ENCODE results near the gene NAALADL2. TPM values are rescaled to one million over a fixed set of nuclear protein-coding genes. Genes with fewer than 3 reads are reported as not detected.
"Not testable (repeated sequence)": the region's sequence is repeated elsewhere in the genome, so short reads cannot be mapped to it uniquely, and the experiment has no call there.

Gene NAALADL2
- total RNA-seq, 4 donors from 2014 or later: 0.85 to 6.3 (median 1.6) TPM

GRCh38 chr3:175129126-175129525 lies 270.0 kb downstream of the NAALADL2 start:
- intact Hi-C loops (cut with DNase I): no loop called here
- WGBS, 2 donors: 59 to 61% methylated on average over 2 of the region's 2 CpGs
- no peak overlapping the region for H3K27ac ChIP-seq
- H3K27me3 ChIP-seq: no peaks in the 10 kb centered on the region
- no peaks in the 10 kb centered on the region for H3K9me3 ChIP-seq
- H3K4me1 ChIP-seq: no peaks in the 10 kb centered on the region
- TF ChIP-seq POLR2A (IDR thresholded peaks at IDR 0.05): no peak
- no peak for TF ChIP-seq CTCF (IDR thresholded peaks at IDR 0.05)
- DNase-seq: no peak
- no peak overlapping the region for H3K4me3 ChIP-seq
- no peaks in the 10 kb centered on the region for H3K36me3 ChIP-seq

- Histone ChIP-seq H3K9me3 (no peaks in the 10 kb centered on the region), H3K27me3 (no peaks in the 10 kb centered on the region), H3K4me1 (no peaks in the 10 kb centered on the region), H3K27ac (no peak overlapping the region), H3K36me3 (no peaks in the 10 kb centered on the region), H3K4me3 (no peak overlapping the region)
- no peak for DNase-seq
- WGBS, 2 donors: 69 to 85% methylated on average over 2 of the region's 2 CpGs
- TF ChIP-seq CTCF (IDR thresholded peaks at IDR 0.05) (no peak), POLR2A (IDR thresholded peaks at IDR 0.05) (no peak)
- intact Hi-C loops (cut with DNase I): no loop called here
These were observed 270.4 kb downstream of the NAALADL2 start for GRCh38 chr3:175129571-175129970.

GRCh38 chr3:175131866-175132265 lies 272.7 kb downstream of the NAALADL2 start:
- H3K9me3 ChIP-seq; H3K27me3 ChIP-seq; H3K27ac ChIP-seq; DNase-seq; H3K4me1 ChIP-seq; H3K36me3 ChIP-seq; intact Hi-C loops (cut with DNase I); H3K4me3 ChIP-seq: not testable (repeated sequence)
- WGBS, 2 donors: no CpG with 5 or more reads among the region's 28 CpGs

- H3K27me3 ChIP-seq; H3K27ac ChIP-seq; H3K4me1 ChIP-seq; H3K36me3 ChIP-seq; H3K4me3 ChIP-seq; H3K9me3 ChIP-seq; DNase-seq; intact Hi-C loops (cut with DNase I): not testable (repeated sequence)
- no CpG with 5 or more reads among the region's 28 CpGs for WGBS, 2 donors
These were observed 273.6 kb downstream of the NAALADL2 start for GRCh38 chr3:175132706-175133105.

GRCh38 chr3:175144368-175144767 lies 285.2 kb downstream of the NAALADL2 start:
- 93% methylated on average over 2 of the region's 2 CpGs for WGBS, 2 donors
- TF ChIP-seq CTCF (IDR thresholded peaks at IDR 0.05) (no peak), POLR2A (IDR thresholded peaks at IDR 0.05) (no peak)
- Histone ChIP-seq H3K36me3 (no peaks in the 10 kb centered on the region), H3K27ac (no peak overlapping the region), H3K4me3 (no peak overlapping the region), H3K4me1 (peaks cover 0 to 1% (median 0%) of the 10 kb centered on the region in 3 donors), H3K27me3 (no peaks in the 10 kb centered on the region), H3K9me3 (no peaks in the 10 kb centered on the region)
- no peak for DNase-seq
- intact Hi-C loops (cut with DNase I): no loop called here

GRCh38 chr3:175146258-175146657 lies 287.1 kb downstream of the NAALADL2 start:
- Histone ChIP-seq H3K9me3 (no peaks in the 10 kb centered on the region), H3K27me3 (no peaks in the 10 kb centered on the region), H3K27ac (no peak overlapping the region), H3K36me3 (no peaks in the 10 kb centered on the region), H3K4me1 (peaks cover 0 to 18% (median 0%) of the 10 kb centered on the region in 3 donors), H3K4me3 (no peak overlapping the region)
- DNase-seq: no peak
- no peak for TF ChIP-seq CTCF (IDR thresholded peaks at IDR 0.05)
- no peak for TF ChIP-seq POLR2A (IDR thresholded peaks at IDR 0.05)
- whole genome bisulfite sequencing, 2 donors: 75 to 81% methylated on average over 1 of the region's 1 CpG
- intact Hi-C loops (cut with DNase I): no loop called here
